ENCODE data around the gene ARL3.
"Not testable (repeated sequence)": the region's sequence is repeated elsewhere in the genome, so short reads cannot be mapped to it uniquely, and the experiment has no call there.

Gene ARL3

DNA sequence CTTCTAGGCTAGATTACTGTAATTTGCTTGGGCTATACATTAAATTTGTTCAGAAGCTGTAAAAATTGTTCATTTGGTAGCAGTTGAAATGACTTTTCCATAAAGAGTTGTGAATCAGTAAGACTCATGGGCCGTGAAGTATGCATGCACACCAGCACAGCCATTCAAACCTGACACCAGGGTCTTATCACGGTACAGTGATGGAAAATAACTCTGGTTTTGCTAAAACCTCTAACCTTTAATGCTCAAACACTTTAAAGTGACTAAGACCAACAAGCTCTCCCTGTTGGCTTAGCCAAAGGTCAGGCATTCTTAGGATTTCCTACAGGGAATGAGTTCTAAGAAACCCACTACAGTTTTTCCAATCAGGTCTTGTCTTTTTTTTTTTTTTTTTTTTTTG is 11.5 kb downstream of the ARL3 start:
- no peak for TF ChIP-seq ZNF274 (IDR thresholded peaks at IDR 0.05; ENCODE audit: low read depth, low read length)
- TF ChIP-seq SUZ12 (IDR thresholded peaks at IDR 0.05; ENCODE audit: extremely low read depth, insufficient read depth, insufficient read length), result no peak
- TF ChIP-seq YY1 (IDR thresholded peaks at IDR 0.05; ENCODE audit: insufficient read depth, insufficient read length), result no peak

DNA sequence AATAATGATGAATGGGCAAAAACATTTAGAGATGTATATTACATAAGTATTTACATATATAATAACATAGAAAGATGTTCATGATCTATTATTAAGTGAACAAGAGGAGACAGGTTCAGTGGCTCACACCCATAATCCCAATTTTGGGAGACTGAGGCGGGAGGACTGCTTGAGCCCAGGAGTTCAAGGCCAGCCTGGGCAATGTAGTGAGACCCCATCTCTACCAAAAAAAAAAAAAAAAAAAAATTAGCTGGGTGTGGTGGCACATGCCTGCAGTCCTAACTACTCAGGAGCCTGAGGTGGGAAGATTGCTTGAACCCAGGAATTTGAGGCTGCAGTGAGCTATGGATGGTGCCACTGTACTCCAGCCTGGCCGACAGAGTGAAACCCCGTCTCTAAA is 12.4 kb downstream of the ARL3 start:
- TF ChIP-seq ZNF274 (IDR thresholded peaks at IDR 0.05; ENCODE audit: low read depth, low read length) (no peak), YY1 (IDR thresholded peaks at IDR 0.05; ENCODE audit: insufficient read depth, insufficient read length) (no peak), SUZ12 (IDR thresholded peaks at IDR 0.05; ENCODE audit: extremely low read depth, insufficient read depth, insufficient read length) (no peak)
- H3K9me3 ChIP-seq (ENCODE audit: insufficient read depth, low read length), result no peaks in the 10 kb centered on the region
- DNase-seq (ENCODE audit: low read depth, low spot score), result no peak
- H3K36me3 ChIP-seq (ENCODE audit: insufficient read depth, insufficient read length, low read length), result peaks cover 15% of the 10 kb centered on the region
- H3K4me3 ChIP-seq (ENCODE audit: insufficient read length, low read depth), result no peak overlapping the region
- H3K4me1 ChIP-seq (ENCODE audit: insufficient read depth, insufficient read length), result no peaks in the 10 kb centered on the region
- no peaks in the 10 kb centered on the region for H3K27me3 ChIP-seq (ENCODE audit: insufficient read depth, insufficient read length)
- no peak overlapping the region for H3K9ac ChIP-seq (ENCODE audit: insufficient read length, low read depth)

More for the DNA sequence above, 11.5 kb downstream of the ARL3 start:
- no peak for DNase-seq (ENCODE audit: low read depth, low spot score)
- no peaks in the 10 kb centered on the region for H3K27me3 ChIP-seq (ENCODE audit: insufficient read depth, insufficient read length)
- H3K9ac ChIP-seq (ENCODE audit: insufficient read length, low read depth), result no peak overlapping the region
- H3K4me3 ChIP-seq (ENCODE audit: insufficient read length, low read depth), result no peak overlapping the region
- H3K4me1 ChIP-seq (ENCODE audit: insufficient read depth, insufficient read length), result no peaks in the 10 kb centered on the region
- H3K36me3 ChIP-seq (ENCODE audit: insufficient read depth, insufficient read length, low read length), result peaks cover 10% of the 10 kb centered on the region
- no peaks in the 10 kb centered on the region for H3K9me3 ChIP-seq (ENCODE audit: insufficient read depth, low read length)

GRCh38 chr10:102701272-102701671 is 12.9 kb downstream of the ARL3 start:
- H3K9ac ChIP-seq (ENCODE audit: insufficient read length, low read depth), result no peak overlapping the region
- no peak for TF ChIP-seq SUZ12 (IDR thresholded peaks at IDR 0.05; ENCODE audit: extremely low read depth, insufficient read depth, insufficient read length)
- no peak for TF ChIP-seq YY1 (IDR thresholded peaks at IDR 0.05; ENCODE audit: insufficient read depth, insufficient read length)
- no peak for TF ChIP-seq ZNF274 (IDR thresholded peaks at IDR 0.05; ENCODE audit: low read depth, low read length)

DNA sequence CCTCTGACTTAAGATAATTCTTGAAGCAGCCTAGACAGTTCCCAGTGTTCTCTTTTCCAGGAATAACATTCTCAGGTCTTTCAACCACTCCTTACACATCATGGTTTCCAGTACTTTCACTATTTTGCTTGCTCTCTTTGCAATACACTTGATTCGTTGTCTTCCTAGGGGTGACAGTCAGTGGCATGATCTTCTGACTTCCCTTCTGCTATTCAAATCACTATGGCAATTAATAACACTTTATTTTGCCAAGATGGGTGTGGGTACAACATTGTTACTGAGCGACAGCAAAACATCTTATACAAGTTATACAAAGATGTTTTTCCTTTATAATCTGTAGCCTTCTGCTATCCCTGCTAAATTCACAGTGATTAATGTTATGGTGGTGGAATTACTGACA is 15.3 kb downstream of the ARL3 start:
- Histone ChIP-seq H3K4me3 (ENCODE audit: insufficient read length, low read depth) (no peak overlapping the region), H3K9me3 (ENCODE audit: insufficient read depth, low read length) (no peaks in the 10 kb centered on the region), H3K9ac (ENCODE audit: insufficient read length, low read depth) (no peak overlapping the region), H3K4me1 (ENCODE audit: insufficient read depth, insufficient read length) (no peaks in the 10 kb centered on the region), H3K36me3 (ENCODE audit: insufficient read depth, insufficient read length, low read length) (peaks cover 25% of the 10 kb centered on the region), H3K27me3 (ENCODE audit: insufficient read depth, insufficient read length) (no peaks in the 10 kb centered on the region)
- TF ChIP-seq SUZ12 (IDR thresholded peaks at IDR 0.05; ENCODE audit: extremely low read depth, insufficient read depth, insufficient read length), result no peak
- DNase-seq (ENCODE audit: low read depth, low spot score), result no peak

More at GRCh38 chr10:102701272-102701671, 12.9 kb downstream of the ARL3 start:
- Histone ChIP-seq H3K36me3 (ENCODE audit: insufficient read depth, insufficient read length, low read length) (peaks cover 19% of the 10 kb centered on the region), H3K27me3 (ENCODE audit: insufficient read depth, insufficient read length) (no peaks in the 10 kb centered on the region), H3K9me3 (ENCODE audit: insufficient read depth, low read length) (no peaks in the 10 kb centered on the region), H3K4me1 (ENCODE audit: insufficient read depth, insufficient read length) (no peaks in the 10 kb centered on the region), H3K4me3 (ENCODE audit: insufficient read length, low read depth) (no peak overlapping the region)
- DNase-seq (ENCODE audit: low read depth, low spot score), result no peak

GRCh38 chr10:102696736-102697135 is 17.5 kb downstream of the ARL3 start:
- Histone ChIP-seq H3K4me3 (ENCODE audit: insufficient read length, low read depth) (no peak overlapping the region), H3K36me3 (ENCODE audit: insufficient read depth, insufficient read length, low read length) (peaks cover 25% of the 10 kb centered on the region), H3K4me1 (ENCODE audit: insufficient read depth, insufficient read length) (no peaks in the 10 kb centered on the region), H3K27me3 (ENCODE audit: insufficient read depth, insufficient read length) (no peaks in the 10 kb centered on the region), H3K9ac (ENCODE audit: insufficient read length, low read depth) (no peak overlapping the region), H3K9me3 (ENCODE audit: insufficient read depth, low read length) (no peaks in the 10 kb centered on the region)
- TF ChIP-seq ZNF274 (IDR thresholded peaks at IDR 0.05; ENCODE audit: low read depth, low read length) (no peak), YY1 (IDR thresholded peaks at IDR 0.05; ENCODE audit: insufficient read depth, insufficient read length) (no peak), SUZ12 (IDR thresholded peaks at IDR 0.05; ENCODE audit: extremely low read depth, insufficient read depth, insufficient read length) (no peak)
- DNase-seq (ENCODE audit: low read depth, low spot score), result no peak

DNA sequence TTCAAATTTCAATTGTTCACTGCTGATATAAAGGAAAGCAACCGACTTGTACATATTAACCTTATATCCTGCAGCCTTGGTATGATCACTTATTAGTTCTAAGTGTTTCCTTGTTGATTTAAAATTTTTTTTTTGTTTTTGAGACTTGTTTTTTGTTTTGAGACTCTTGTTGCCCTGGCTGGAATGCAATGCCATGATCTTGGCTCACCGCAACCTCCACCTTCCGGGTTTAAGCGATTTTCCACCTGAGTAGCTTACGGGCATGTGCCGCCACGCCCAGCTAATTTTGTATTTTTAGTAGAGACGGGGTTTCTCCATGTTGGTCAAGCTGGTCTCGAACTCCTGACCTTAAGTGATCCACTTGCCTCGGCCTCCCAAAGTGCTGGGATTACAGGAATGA is 18.8 kb downstream of the ARL3 start:
- not testable (repeated sequence) for H3K27me3 ChIP-seq (ENCODE audit: insufficient read depth, insufficient read length); H3K9me3 ChIP-seq (ENCODE audit: insufficient read depth, low read length); DNase-seq (ENCODE audit: low read depth, low spot score); H3K4me3 ChIP-seq (ENCODE audit: insufficient read length, low read depth); H3K4me1 ChIP-seq (ENCODE audit: insufficient read depth, insufficient read length); H3K9ac ChIP-seq (ENCODE audit: insufficient read length, low read depth)
- peaks cover 25% of the 10 kb centered on the region for H3K36me3 ChIP-seq (ENCODE audit: insufficient read depth, insufficient read length, low read length)

- DNase-seq (ENCODE audit: low read depth, low spot score), result no peak
- Histone ChIP-seq H3K9ac (ENCODE audit: insufficient read length, low read depth) (no peak overlapping the region), H3K4me3 (ENCODE audit: insufficient read length, low read depth) (no peak overlapping the region), H3K27me3 (ENCODE audit: insufficient read depth, insufficient read length) (no peaks in the 10 kb centered on the region), H3K9me3 (ENCODE audit: insufficient read depth, low read length) (no peaks in the 10 kb centered on the region), H3K36me3 (ENCODE audit: insufficient read depth, insufficient read length, low read length) (peaks cover 11% of the 10 kb centered on the region), H3K4me1 (ENCODE audit: insufficient read depth, insufficient read length) (no peaks in the 10 kb centered on the region)
- no peak for TF ChIP-seq ZNF274 (IDR thresholded peaks at IDR 0.05; ENCODE audit: low read depth, low read length)
- no peak for TF ChIP-seq YY1 (IDR thresholded peaks at IDR 0.05; ENCODE audit: insufficient read depth, insufficient read length)
- no peak for TF ChIP-seq SUZ12 (IDR thresholded peaks at IDR 0.05; ENCODE audit: extremely low read depth, insufficient read depth, insufficient read length)
These were observed 22.7 kb downstream of the ARL3 start for GRCh38 chr10:102691285-102692066.

Measured in NT2/D1 (cell line).